ENCODE data around the gene SRCAP.

Gene SRCAP

DNA sequence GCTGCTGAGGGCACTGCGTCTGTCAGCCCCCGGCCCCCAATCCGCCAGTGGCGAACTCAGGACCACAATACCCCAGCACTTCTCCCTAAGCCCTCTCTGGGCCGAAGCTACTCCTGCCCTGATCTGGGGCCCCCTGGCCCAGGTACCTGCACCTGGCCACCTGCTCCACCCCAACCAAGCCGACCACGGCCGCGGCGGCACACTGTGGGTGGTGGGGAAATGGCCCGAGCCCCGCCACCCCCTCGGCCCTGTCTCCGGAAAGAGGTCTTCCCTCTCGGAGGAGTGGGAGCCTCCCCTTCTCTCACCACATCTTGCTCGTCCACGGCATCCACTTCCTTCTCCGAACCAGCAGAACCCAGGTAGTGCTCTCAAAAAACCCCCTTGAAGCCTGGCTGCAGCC lies 44.1 kb upstream of the SRCAP start:
- no peak overlapping the region for H3K4me3 ChIP-seq (ENCODE audit: low read length)
- no peak for DNase-seq (ENCODE audit: low read depth)
- no peak for TF ChIP-seq CTCF (IDR thresholded peaks at IDR 0.05; ENCODE audit: insufficient read depth, low read depth, low read length, missing control alignments)

- no peak for DNase-seq (ENCODE audit: low read depth)
- no peak overlapping the region for H3K4me3 ChIP-seq (ENCODE audit: low read length)
- TF ChIP-seq CTCF (IDR thresholded peaks at IDR 0.05; ENCODE audit: insufficient read depth, low read depth, low read length, missing control alignments): no peak
These were observed 43.1 kb upstream of the SRCAP start for GRCh38 chr16:30655815-30656347.

GRCh38 chr16:30656388-30656787 lies 42.6 kb upstream of the SRCAP start:
- DNase-seq (ENCODE audit: low read depth): no peak
- H3K4me3 ChIP-seq (ENCODE audit: low read length): no peak overlapping the region
- no peak for TF ChIP-seq CTCF (IDR thresholded peaks at IDR 0.05; ENCODE audit: insufficient read depth, low read depth, low read length, missing control alignments)

DNA sequence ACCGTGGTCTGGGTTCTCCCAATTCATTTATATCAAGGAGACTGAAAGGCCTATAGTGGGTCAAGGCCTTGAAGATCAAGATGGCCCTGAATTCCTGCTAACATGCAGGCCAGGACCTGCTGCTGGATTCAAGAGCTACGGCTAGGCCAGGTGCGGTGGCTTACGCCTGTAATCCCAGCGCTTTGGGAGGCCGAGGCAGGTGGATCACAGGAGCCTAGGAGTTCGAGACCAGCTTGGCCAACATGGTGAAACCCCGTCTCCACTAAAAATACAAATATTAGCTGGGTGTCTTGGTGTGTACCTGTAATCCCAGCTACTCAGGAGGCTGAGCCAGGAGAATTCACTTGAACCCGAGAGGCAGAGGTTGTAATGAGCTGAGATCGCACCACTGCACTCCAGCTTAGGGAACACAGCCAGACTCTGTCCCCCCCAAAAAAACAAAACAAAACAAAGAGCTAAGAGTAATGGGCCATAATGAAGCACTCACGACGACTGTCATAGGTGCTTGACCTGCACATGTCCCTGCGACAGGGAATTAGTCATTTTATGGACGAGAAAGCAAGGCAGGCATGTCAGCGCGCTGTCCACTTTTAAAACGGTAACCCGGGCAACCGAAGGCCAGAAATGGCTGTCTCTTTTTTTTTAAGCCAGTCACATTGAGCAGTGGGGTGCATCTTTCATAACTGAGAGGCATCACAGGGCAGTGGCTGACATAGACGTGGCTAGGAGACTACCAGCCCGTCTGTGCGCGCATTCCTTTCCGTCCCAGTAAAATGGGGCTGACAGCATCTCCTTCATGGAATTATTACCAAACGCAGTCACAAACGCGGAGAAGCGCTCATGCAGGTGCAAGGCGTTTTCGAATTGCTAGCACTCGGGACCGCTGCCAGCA lies 41.8 kb upstream of the SRCAP start:
- no peak for TF ChIP-seq CTCF (IDR thresholded peaks at IDR 0.05; ENCODE audit: insufficient read depth, low read depth, low read length, missing control alignments)
- H3K4me3 ChIP-seq (ENCODE audit: low read length): peak overlapping the region; percentile 51
- no peak for DNase-seq (ENCODE audit: low read depth)

GRCh38 chr16:30657866-30658730 lies 40.9 kb upstream of the SRCAP start, which contains the start of gene FBRS:
Gene FBRS (plus strand): TSS chr16:30658431. CDS start chr16:30659519, 1,088 bp downstream.
- TF ChIP-seq CTCF (IDR thresholded peaks at IDR 0.05; ENCODE audit: insufficient read depth, low read depth, low read length, missing control alignments): peak; percentile 29
- DNase-seq (ENCODE audit: low read depth): peak; percentile 100
- peak within 1 kb of the TSS; percentile 90 for H3K4me3 ChIP-seq (ENCODE audit: low read length)

DNA sequence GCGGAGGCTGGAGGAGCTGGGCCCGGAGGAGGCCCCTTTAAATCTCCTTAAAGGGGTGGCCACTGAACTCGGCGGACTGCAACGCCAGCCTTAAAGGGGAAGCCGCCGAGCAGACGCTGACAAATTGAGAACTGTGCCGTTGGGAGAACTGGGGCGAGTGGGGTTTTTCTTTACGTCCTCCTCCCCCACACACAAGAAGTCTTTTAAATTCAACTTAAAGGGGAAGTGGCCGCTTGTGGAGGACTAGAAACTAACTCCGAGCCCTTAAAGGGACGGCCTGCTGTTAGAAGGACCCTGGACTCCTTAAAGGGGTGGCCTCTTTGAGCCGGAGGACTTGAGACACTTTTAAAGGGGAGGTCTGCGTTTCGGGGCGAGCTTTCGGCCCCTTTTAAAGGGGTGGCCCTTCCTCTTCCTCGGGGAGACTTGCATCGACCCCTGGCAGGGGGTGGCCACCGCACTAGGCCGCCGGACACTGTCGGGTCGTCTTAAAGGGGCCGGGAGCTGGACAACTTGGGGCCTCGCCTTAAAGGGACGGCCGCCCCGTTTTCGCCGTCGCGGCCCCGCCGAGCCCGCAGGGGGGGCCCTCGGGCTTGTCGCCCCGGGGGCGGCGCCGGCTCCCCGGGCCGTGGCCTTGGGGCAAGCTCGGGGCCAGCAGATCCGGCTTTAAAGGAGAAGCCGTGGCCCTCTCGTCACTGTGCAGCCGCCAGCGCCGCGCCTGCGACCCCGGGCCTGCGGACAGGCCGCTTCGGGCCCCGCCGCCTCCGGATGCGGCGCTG lies 40.1 kb upstream of the SRCAP start:
- DNase-seq (ENCODE audit: low read depth): peak; percentile 98

More for the DNA sequence above, 40.1 kb upstream of the SRCAP start:
- no peak for TF ChIP-seq CTCF (IDR thresholded peaks at IDR 0.05; ENCODE audit: insufficient read depth, low read depth, low read length, missing control alignments)
- H3K4me3 ChIP-seq (ENCODE audit: low read length): peak overlapping the region; percentile 90

Measured in epithelial cell of esophagus (primary cell).